SU-DHL-6 (cell line): ENCODE data around the gene FAM107B.

ENCODE experiments used
- H2AFZ ChIP-seq: fragments of 200-600 bp; sonication (generic); 2 replicates; pipeline ENCODE4 v1.6.1; 2014; ENCODE audit warnings: low read depth, mild to moderate bottlenecking, moderate library complexity, mixed read lengths, antibody characterized with exemption, low read length; ENCODE audit not compliant: severe bottlenecking
- H3F3A ChIP-seq: fragments of 200-600 bp; shearing (Covaris generic); 2 replicates; pipeline ENCODE4 v1.6.0; 2016; ENCODE audit warnings: antibody characterized with exemption, mild to moderate bottlenecking; ENCODE audit not compliant: insufficient read depth
- H3K27ac ChIP-seq: fragments of 200-600 bp; sonication (generic); 2 replicates; pipeline ENCODE4 v1.5.1; 2016; ENCODE audit warnings: low read depth, mild to moderate bottlenecking, low read length, moderate library complexity, mixed read lengths
- H3K27me3 ChIP-seq: fragments of 200-600 bp; sonication (generic), shearing (Covaris generic); 2 replicates; pipeline ENCODE4 v1.6.0; 2014; ENCODE audit warnings: mild to moderate bottlenecking, low read length
- H3K36me3 ChIP-seq: fragments of 200-600 bp; sonication (generic); 2 replicates; pipeline ENCODE4 v1.6.1; 2014; ENCODE audit warnings: mild to moderate bottlenecking, low read length, mixed read lengths
- H3K4me2 ChIP-seq: fragments of 300-600, 200-600 bp; shearing (Covaris generic), sonication (generic); 2 replicates; pipeline ENCODE4 v1.6.0; 2014; ENCODE audit warnings: low read length, low read depth, mild to moderate bottlenecking; ENCODE audit not compliant: poor library complexity, severe bottlenecking
- H3K4me3 ChIP-seq: fragments of 200-600 bp; sonication (generic); 2 replicates; pipeline ENCODE4 v1.5.1; 2014; ENCODE audit warnings: antibody characterized with exemption, low read length, mild to moderate bottlenecking, mixed read lengths; ENCODE audit not compliant: insufficient read depth, poor library complexity, severe bottlenecking
- H3K79me2 ChIP-seq: fragments of 200-600 bp; sonication (generic); 2 replicates; pipeline ENCODE4 v1.6.1; 2014; ENCODE audit warnings: mild to moderate bottlenecking, low read length, moderate library complexity; ENCODE audit not compliant: insufficient read depth
- H3K9ac ChIP-seq: fragments of 200-600 bp; sonication (generic); 2 replicates; pipeline ENCODE4 v1.7.0; 2014; ENCODE audit warnings: mild to moderate bottlenecking, low read length
- H3K9me2 ChIP-seq: fragments of 200-600 bp; sonication (generic); replicated peaks from 2 replicates; pipeline ENCODE4 v1.6.1; 2014; ENCODE audit warnings: low read length; ENCODE audit not compliant: insufficient read depth
- H3K9me3 ChIP-seq: fragments of 200-600 bp; sonication (generic); 2 replicates; pipeline ENCODE4 v1.6.1; 2014; ENCODE audit warnings: low read length, mixed read lengths; ENCODE audit not compliant: insufficient read depth
- H4K20me1 ChIP-seq: fragments of 200-600 bp; sonication (generic); 2 replicates; pipeline ENCODE4 v1.6.1; 2014; ENCODE audit warnings: low read depth, mild to moderate bottlenecking, antibody characterized with exemption, low read length, moderate library complexity, mixed read lengths
- CTCF ChIP-seq: fragments of 200-600 bp; sonication (generic); IDR thresholded peaks from one replicate; pipeline ENCODE4 v1.5.1; 2017; ENCODE audit warnings: antibody characterized with exemption, mild to moderate bottlenecking, low read length, moderate library complexity; ENCODE audit not compliant: insufficient read depth, poor library complexity, severe bottlenecking
- EZH2phosphoT487 ChIP-seq: fragments of 200-600 bp; sonication (generic), shearing (Covaris generic); conservative IDR thresholded peaks from 2 replicates; pipeline ENCODE4 v1.6.1; 2018; ENCODE audit warnings: mild to moderate bottlenecking, antibody characterized with exemption, low read length, moderate library complexity, mixed read lengths

The FAM107B gene

GRCh38 chr10:14594878-14595525 lies 179.7 kb downstream of the FAM107B start:
- no peak for TF ChIP-seq EZH2phosphoT487
- no peak for TF ChIP-seq CTCF
- H3K4me3 ChIP-seq, result no peak overlapping the region
- no peak overlapping the region for H2AFZ ChIP-seq
- H4K20me1 ChIP-seq, result peaks cover 41% of the 10 kb centered on the region; the same call in 1 of the 2 replicates
- H3K9me3 ChIP-seq, result no peaks in the 10 kb centered on the region
- H3F3A ChIP-seq, result peaks cover 7% of the 10 kb centered on the region; the same call in 1 of the 2 replicates
- peaks cover 40% of the 10 kb centered on the region for H3K36me3 ChIP-seq
- peaks cover 99% of the 10 kb centered on the region for H3K79me2 ChIP-seq
- no peak overlapping the region for H3K27ac ChIP-seq
- no peaks in the 10 kb centered on the region for H3K27me3 ChIP-seq
- no peak overlapping the region for H3K9ac ChIP-seq
- H3K9me2 ChIP-seq, result no peaks in the 10 kb centered on the region
- no peak overlapping the region for H3K4me2 ChIP-seq

- H3K36me3 ChIP-seq, result peaks cover 39% of the 10 kb centered on the region
- no peak overlapping the region for H2AFZ ChIP-seq
- H3K4me3 ChIP-seq, result no peak overlapping the region
- TF ChIP-seq CTCF (no peak), EZH2phosphoT487 (no peak)
- no peaks in the 10 kb centered on the region for H3K9me3 ChIP-seq
- H3K9ac ChIP-seq, result no peak overlapping the region
- no peaks in the 10 kb centered on the region for H3K27me3 ChIP-seq
- no peak overlapping the region for H3K27ac ChIP-seq
- no peaks in the 10 kb centered on the region for H3K9me2 ChIP-seq
- H3K79me2 ChIP-seq, result peaks cover 99% of the 10 kb centered on the region
- H3K4me2 ChIP-seq, result no peak overlapping the region
- peaks cover 17% of the 10 kb centered on the region; the same call in 1 of the 2 replicates for H3F3A ChIP-seq
- H4K20me1 ChIP-seq, result peaks cover 41% of the 10 kb centered on the region; the same call in 1 of the 2 replicates
Measured at GRCh38 chr10:14593806-14594205, 180.9 kb downstream of the FAM107B start.

- H3K79me2 ChIP-seq, result peaks cover 99% of the 10 kb centered on the region
- H3F3A ChIP-seq, result peaks cover 20% of the 10 kb centered on the region
- H3K4me3 ChIP-seq, result no peak overlapping the region
- H3K27me3 ChIP-seq, result no peaks in the 10 kb centered on the region
- no peaks in the 10 kb centered on the region for H3K9me3 ChIP-seq
- no peaks in the 10 kb centered on the region for H3K9me2 ChIP-seq
- H3K27ac ChIP-seq, result no peak overlapping the region
- no peak overlapping the region for H3K9ac ChIP-seq
- peaks cover 44% of the 10 kb centered on the region; the same call in 1 of the 2 replicates for H4K20me1 ChIP-seq
- H3K36me3 ChIP-seq, result peaks cover 36% of the 10 kb centered on the region
- no peak for TF ChIP-seq CTCF
- TF ChIP-seq EZH2phosphoT487, result no peak
- H3K4me2 ChIP-seq, result no peak overlapping the region
- no peak overlapping the region for H2AFZ ChIP-seq
Measured at GRCh38 chr10:14592566-14592965, 182.1 kb downstream of the FAM107B start.
